ENCODE data around the gene PPRC1.

Gene PPRC1

DNA sequence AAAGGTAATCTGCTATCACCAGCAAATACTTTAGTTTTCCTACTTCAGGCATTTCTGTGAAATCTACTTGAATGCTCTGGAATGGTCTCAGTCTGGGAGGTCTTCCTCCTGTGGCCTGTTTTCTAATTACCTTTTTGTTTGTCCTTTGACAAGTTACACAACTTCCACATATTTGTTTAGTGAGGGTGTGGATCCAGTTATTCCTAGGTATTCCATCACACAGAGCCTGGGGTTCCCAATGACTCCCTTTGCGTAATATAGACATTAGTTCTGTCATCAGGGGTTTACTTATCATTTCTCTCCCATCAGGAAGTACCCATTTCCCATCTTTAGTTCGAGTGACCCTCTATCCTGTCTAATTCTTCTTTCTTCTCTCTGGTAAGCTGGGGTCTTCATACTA, 65.2 kb downstream of the PPRC1 start:
- no peak overlapping the region for H3K27ac ChIP-seq (ENCODE audit: low read length)
- H4K20me1 ChIP-seq (ENCODE audit: insufficient read depth, low read length), result no peaks in the 10 kb centered on the region
- H3K9ac ChIP-seq (ENCODE audit: low read depth, low read length), result no peak overlapping the region
- TF ChIP-seq, protein P1, sequence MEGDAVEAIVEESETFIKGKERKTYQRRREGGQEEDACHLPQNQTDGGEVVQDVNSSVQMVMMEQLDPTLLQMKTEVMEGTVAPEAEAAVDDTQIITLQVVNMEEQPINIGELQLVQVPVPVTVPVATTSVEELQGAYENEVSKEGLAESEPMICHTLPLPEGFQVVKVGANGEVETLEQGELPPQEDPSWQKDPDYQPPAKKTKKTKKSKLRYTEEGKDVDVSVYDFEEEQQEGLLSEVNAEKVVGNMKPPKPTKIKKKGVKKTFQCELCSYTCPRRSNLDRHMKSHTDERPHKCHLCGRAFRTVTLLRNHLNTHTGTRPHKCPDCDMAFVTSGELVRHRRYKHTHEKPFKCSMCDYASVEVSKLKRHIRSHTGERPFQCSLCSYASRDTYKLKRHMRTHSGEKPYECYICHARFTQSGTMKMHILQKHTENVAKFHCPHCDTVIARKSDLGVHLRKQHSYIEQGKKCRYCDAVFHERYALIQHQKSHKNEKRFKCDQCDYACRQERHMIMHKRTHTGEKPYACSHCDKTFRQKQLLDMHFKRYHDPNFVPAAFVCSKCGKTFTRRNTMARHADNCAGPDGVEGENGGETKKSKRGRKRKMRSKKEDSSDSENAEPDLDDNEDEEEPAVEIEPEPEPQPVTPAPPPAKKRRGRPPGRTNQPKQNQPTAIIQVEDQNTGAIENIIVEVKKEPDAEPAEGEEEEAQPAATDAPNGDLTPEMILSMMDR (IDR thresholded peaks at IDR 0.05; ENCODE audit: borderline replicate concordance, extremely low read depth, low read length, poor library complexity, severe bottlenecking), result no peak
- no peak for TF ChIP-seq EZH2 (IDR thresholded peaks at IDR 0.05; ENCODE audit: borderline replicate concordance, low read depth, low read length, severe bottlenecking)
- H3K79me2 ChIP-seq (ENCODE audit: insufficient read depth, low read length), result no peaks in the 10 kb centered on the region
- no peaks in the 10 kb centered on the region for H3K36me3 ChIP-seq (ENCODE audit: insufficient read depth, low read length)
- H3K4me3 ChIP-seq (ENCODE audit: low read depth in 1 of 2, low read length in 2 of 2), result no peak overlapping the region
- DNase-seq (no peak), ATAC-seq (ENCODE audit: insufficient read depth, low read depth) (no peak)
- no peak overlapping the region for H3K4me2 ChIP-seq (ENCODE audit: insufficient read depth, low read length)
- peaks cover 4% of the 10 kb centered on the region for H3K27me3 ChIP-seq (ENCODE audit: insufficient read depth, low read length, poor library complexity)
- H3K4me1 ChIP-seq (ENCODE audit: insufficient read depth, low read length), result no peaks in the 10 kb centered on the region
- H2AFZ ChIP-seq (ENCODE audit: low read depth, low read length), result no peak overlapping the region
- H3K9me3 ChIP-seq (ENCODE audit: insufficient read depth, low read length, severe bottlenecking), result no peaks in the 10 kb centered on the region

Data from DND-41 (cell line).